ENCODE results near the gene TSHZ3.

DNA sequence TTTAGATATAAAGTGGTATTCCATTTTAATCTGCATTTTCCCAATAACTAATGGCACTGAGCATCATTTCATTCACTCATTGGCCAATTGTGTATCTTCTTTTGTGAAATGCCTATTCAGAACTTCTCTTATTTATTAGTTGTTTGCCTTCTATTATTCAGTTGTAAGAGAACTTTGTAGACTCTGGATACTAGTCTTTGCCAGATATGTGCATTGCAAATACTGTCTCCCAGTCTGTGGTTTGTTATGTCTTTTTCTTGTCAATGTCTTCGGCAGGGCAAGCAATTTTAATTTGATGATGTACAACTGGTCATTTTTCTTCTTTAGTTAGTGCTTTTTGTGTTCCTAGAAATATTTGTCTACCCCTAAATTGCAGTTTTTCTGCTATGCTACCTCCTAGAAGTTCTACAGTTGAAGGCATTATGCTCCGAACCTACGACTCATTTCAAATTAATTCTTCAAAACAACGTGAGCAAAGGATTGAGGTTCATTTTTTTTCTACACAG is 115.9 kb downstream of the TSHZ3 start:
- TF ChIP-seq EZH2phosphoT487 (IDR thresholded peaks at IDR 0.05; ENCODE audit: insufficient read depth, low read depth) (no peak), EZH2 (IDR thresholded peaks at IDR 0.05; ENCODE audit: insufficient read depth, poor library complexity, severe bottlenecking) (no peak)

Measured in GM23248 (cell line).